ACC112 (cell line): ENCODE data around the gene ADAM23.

Experiments
- H2AFZ ChIP-seq: fragments of 200-600 bp; sonication (generic); one replicate; pipeline ENCODE4 v1.6.0; 2017; ENCODE audit warnings: antibody characterized with exemption, low read length; ENCODE audit not compliant: unreplicated experiment
- H3K27ac ChIP-seq: fragments of 200-600 bp; sonication (generic); 2 replicates; pipeline ENCODE4 v1.5.1; 2014; ENCODE audit warnings: low read depth, mild to moderate bottlenecking, antibody characterized with exemption, low read length, moderate library complexity
- H3K27me3 ChIP-seq: fragments of 200-600 bp; sonication (generic); 2 replicates; pipeline ENCODE4 v1.6.1; 2014; ENCODE audit warnings: mild to moderate bottlenecking, antibody characterized with exemption, low read length, moderate library complexity, mixed read lengths; ENCODE audit not compliant: insufficient read depth
- H3K36me3 ChIP-seq: fragments of 200-600 bp; sonication (generic); 2 replicates; pipeline ENCODE4 v1.6.1; 2016; ENCODE audit warnings: mild to moderate bottlenecking, antibody characterized with exemption, low read length, moderate library complexity, mixed read lengths; ENCODE audit not compliant: insufficient read depth
- H3K4me1 ChIP-seq: fragments of 200-600 bp; sonication (generic); one replicate; pipeline ENCODE4 v1.6.1; 2016; ENCODE audit warnings: low read length, mixed read lengths; ENCODE audit not compliant: insufficient read depth, unreplicated experiment, control insufficient read depth
- H3K4me3 ChIP-seq: fragments of 200-600 bp; sonication (generic); 2 replicates; pipeline ENCODE4 v1.5.1; 2014; ENCODE audit warnings: mild to moderate bottlenecking, low read depth, low read length
- H3K79me2 ChIP-seq: fragments of 200-600 bp; sonication (generic); one replicate; pipeline ENCODE4 v1.6.0; 2016; ENCODE audit warnings: low read length; ENCODE audit not compliant: control insufficient read depth, unreplicated experiment, insufficient read depth

Gene ADAM23

GRCh38 chr2:206424134-206424533 is 19.2 kb upstream of the ADAM23 start:
- Histone ChIP-seq H3K36me3 (no peaks in the 10 kb centered on the region), H3K27ac (no peak overlapping the region), H3K4me1 (peaks cover 5% of the 10 kb centered on the region), H3K79me2 (no peaks in the 10 kb centered on the region), H3K4me3 (no peak overlapping the region), H3K27me3 (no peaks in the 10 kb centered on the region), H2AFZ (peak overlapping the region; percentile 84)

DNA sequence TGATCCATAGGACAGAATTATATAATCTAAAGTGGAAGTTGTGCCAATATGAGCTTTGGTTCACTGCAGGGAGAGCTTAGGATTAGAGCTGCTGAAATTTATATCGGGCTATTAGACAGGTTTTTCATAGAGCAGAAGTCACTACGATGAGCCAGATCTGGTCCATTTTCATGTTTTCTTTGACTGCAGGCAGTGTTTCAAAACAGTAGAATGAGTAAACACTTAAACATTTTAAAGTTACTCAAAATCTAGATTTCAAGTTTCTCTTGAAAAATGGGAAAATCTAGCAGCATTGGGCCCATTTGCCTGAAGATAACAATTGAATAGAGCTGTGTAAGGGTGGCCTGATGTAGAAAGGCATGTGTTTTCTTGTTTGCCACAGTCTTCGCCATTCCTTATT is 14.5 kb upstream of the ADAM23 start:
- H3K27ac ChIP-seq = no peak overlapping the region
- H3K4me3 ChIP-seq = no peak overlapping the region
- H3K27me3 ChIP-seq = no peaks in the 10 kb centered on the region
- no peaks in the 10 kb centered on the region for H3K4me1 ChIP-seq
- no peaks in the 10 kb centered on the region for H3K79me2 ChIP-seq
- no peaks in the 10 kb centered on the region for H3K36me3 ChIP-seq
- H2AFZ ChIP-seq = no peak overlapping the region

DNA sequence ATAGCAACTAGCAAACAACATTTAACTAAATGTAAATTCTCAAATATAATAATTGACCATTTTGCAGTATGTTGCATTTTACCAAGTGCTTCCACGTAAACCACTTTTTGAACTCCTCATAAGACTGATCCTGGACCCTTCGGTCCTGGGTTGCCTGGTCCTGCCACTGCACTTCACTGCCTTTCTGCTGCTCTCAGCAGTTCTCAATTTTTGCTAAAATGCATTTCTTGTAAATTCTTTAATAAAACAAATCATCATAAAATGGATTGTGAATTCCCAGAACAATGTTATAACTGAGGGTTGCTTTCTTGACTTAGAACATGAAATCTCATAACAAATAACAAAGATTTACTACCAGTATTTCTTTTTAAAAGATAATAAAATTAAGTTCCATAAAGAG is 12.9 kb upstream of the ADAM23 start:
- Histone ChIP-seq H3K4me1 (no peaks in the 10 kb centered on the region), H3K27me3 (no peaks in the 10 kb centered on the region), H3K4me3 (no peak overlapping the region), H2AFZ (no peak overlapping the region), H3K79me2 (no peaks in the 10 kb centered on the region), H3K27ac (no peak overlapping the region), H3K36me3 (no peaks in the 10 kb centered on the region)

DNA sequence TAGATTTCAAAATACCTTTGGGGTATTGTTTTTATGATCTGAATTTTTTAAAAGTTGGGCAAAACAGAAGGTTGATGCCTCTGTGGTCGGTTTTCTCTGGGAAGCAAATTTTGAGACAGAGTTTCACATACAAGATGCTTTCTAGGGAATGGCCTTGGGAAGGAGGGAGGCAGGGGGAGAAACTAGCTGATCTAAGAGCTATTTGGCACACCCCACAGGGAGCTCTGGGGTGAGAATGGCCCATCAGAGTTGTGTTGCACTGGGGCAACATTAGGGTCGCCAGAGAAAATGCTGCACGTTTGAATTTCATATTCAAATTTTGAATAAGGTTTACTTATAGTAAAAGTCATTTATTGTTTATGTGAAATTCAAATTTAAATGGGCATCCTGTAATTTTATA is 11.9 kb upstream of the ADAM23 start:
- H3K4me1 ChIP-seq = no peaks in the 10 kb centered on the region
- H3K27me3 ChIP-seq = no peaks in the 10 kb centered on the region
- H2AFZ ChIP-seq = no peak overlapping the region
- no peak overlapping the region for H3K27ac ChIP-seq
- no peak overlapping the region for H3K4me3 ChIP-seq
- H3K79me2 ChIP-seq = no peaks in the 10 kb centered on the region
- no peaks in the 10 kb centered on the region for H3K36me3 ChIP-seq

GRCh38 chr2:206432193-206433082 is 10.9 kb upstream of the ADAM23 start:
- Histone ChIP-seq H3K79me2 (no peaks in the 10 kb centered on the region), H3K27me3 (no peaks in the 10 kb centered on the region), H3K27ac (no peak overlapping the region), H2AFZ (no peak overlapping the region), H3K4me3 (no peak overlapping the region), H3K4me1 (no peaks in the 10 kb centered on the region), H3K36me3 (no peaks in the 10 kb centered on the region)

GRCh38 chr2:206433190-206433589 is 10.1 kb upstream of the ADAM23 start:
- no peak overlapping the region for H3K27ac ChIP-seq
- no peaks in the 10 kb centered on the region for H3K4me1 ChIP-seq
- H3K79me2 ChIP-seq = no peaks in the 10 kb centered on the region
- no peaks in the 10 kb centered on the region for H3K36me3 ChIP-seq
- H2AFZ ChIP-seq = no peak overlapping the region
- H3K27me3 ChIP-seq = no peaks in the 10 kb centered on the region
- H3K4me3 ChIP-seq = no peak overlapping the region

DNA sequence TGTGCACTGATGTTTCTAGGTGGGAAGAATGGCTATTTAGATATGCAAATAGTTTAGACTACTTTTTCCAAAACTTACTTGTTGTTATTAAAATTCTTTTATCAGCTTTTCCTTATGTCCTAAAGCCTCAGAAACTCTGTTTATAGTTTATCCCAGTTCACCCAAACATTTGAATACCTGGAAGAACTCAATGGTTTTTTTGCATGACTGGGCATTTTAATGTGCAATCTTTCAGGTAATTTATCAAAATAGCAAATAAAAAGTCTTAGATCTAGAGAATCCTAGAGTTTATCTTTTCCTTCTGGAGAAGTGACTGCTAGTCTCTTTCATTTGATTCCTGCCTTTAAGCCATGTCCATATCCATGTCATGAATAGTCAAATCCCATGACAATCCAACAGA is 9.6 kb upstream of the ADAM23 start:
- Histone ChIP-seq H3K27me3 (peaks cover under 1% of the 10 kb centered on the region; the same call in 1 of the 2 replicates), H3K4me3 (no peak overlapping the region), H2AFZ (no peak overlapping the region), H3K27ac (no peak overlapping the region), H3K36me3 (no peaks in the 10 kb centered on the region), H3K79me2 (no peaks in the 10 kb centered on the region), H3K4me1 (no peaks in the 10 kb centered on the region)

DNA sequence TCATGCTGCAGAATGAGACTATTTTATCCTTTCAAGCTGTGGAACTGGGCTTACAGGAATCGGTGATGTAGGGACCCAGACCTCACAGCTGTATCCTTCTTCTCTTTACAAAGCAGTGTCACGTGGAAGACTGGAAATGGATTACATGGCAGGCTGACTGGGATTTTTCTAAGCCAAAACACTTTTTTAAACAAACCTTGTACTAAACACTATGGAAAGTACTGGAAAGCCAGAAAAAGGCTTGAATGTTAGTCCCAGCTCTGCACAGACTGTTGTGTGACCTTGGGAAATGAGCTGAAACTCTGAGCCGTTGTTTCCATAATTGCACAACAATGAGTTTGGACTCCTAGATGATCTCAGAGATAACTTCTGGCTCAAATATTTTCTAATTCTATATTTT is 7.6 kb upstream of the ADAM23 start:
- Histone ChIP-seq H3K79me2 (no peaks in the 10 kb centered on the region), H2AFZ (no peak overlapping the region), H3K36me3 (no peaks in the 10 kb centered on the region), H3K27ac (no peak overlapping the region), H3K4me3 (no peak overlapping the region), H3K4me1 (no peaks in the 10 kb centered on the region), H3K27me3 (peaks cover 17% of the 10 kb centered on the region)

DNA sequence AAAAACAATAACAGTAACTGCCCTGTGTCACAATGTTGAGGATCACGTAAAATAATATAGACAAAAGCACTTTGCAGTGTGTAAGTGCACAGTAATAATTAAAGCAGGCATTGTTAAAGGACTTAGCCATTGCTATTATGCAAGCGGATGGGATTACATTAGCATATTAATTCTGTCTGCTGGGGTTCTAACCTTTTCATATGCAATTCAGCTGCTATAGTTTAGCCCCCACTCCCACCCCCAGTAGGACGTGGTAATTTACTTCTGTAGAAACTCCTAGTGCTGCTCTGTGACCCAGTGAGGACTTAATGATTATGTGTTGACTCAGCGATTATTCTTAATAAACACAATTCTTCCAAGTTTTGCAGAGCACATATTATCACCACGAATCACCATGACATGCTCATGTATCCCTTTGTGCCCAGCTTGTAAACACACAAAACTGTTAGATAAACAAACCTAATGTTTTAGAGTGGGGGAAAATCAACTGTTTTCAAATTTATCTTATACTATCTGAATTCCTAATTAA is 5.1 kb upstream of the ADAM23 start:
- Histone ChIP-seq H3K4me3 (no peak overlapping the region), H3K4me1 (no peaks in the 10 kb centered on the region), H2AFZ (no peak overlapping the region), H3K27me3 (peaks cover 31% of the 10 kb centered on the region), H3K36me3 (no peaks in the 10 kb centered on the region), H3K79me2 (no peaks in the 10 kb centered on the region), H3K27ac (no peak overlapping the region)

- peak overlapping the region; percentile 72 for H2AFZ ChIP-seq
- H3K4me3 ChIP-seq = peak overlapping the region; percentile 75
Measured at GRCh38 chr2:206442474-206442832, 879 bp upstream of the ADAM23 start.

More at GRCh38 chr2:206442474-206442832, 879 bp upstream of the ADAM23 start:
- Histone ChIP-seq H3K36me3 (no peaks in the 10 kb centered on the region), H3K27ac (no peak overlapping the region), H3K4me1 (no peaks in the 10 kb centered on the region), H3K27me3 (peaks cover 35% of the 10 kb centered on the region), H3K79me2 (no peaks in the 10 kb centered on the region)
